HEK293 (cell line): Measurements from ENCODE around the gene PRKG2.
A peak's percentile ranks its signal among the peaks of the same experiment; 100 is the strongest.

Experiments
- CTCF ChIA-PET: fragments of 350-600 bp; formaldehyde crosslinking; extraction: SDS; loops from one replicate; lab custom pipeline; 2021; ENCODE audit warnings: antibody characterized with exemption; lab: Yijun Ruan, JAX
- POLR2A ChIA-PET: fragments of 300-600 bp; formaldehyde crosslinking; extraction: SDS; loops from one replicate; lab custom pipeline; 2020; ENCODE audit warnings: antibody characterized with exemption, inconsistent platforms; lab: Yijun Ruan, JAX
- H3K27ac ChIP-seq: fragments of 200-500 bp; sonication (Bioruptor generic); 2 replicates; pipeline ENCODE4 v1.5.1; 2014; ENCODE audit warnings: low read depth, low read length, control low read depth, inconsistent platforms; ENCODE audit errors: extremely low read depth
- H3K36me3 ChIP-seq, 2 experiments: fragments of 200-500 bp in 1 of 2; sonication (Bioruptor generic) in 1 of 2; 1 replicate in 1 of 2; 2 replicates in 1 of 2; pipeline ENCODE4 v1.5.1; 2014 to 2017; ENCODE audit warnings: inconsistent platforms in 2 of 2, low read length in 2 of 2; ENCODE audit not compliant: control insufficient read depth in 2 of 2, insufficient read depth in 1 of 2
- H3K4me1 ChIP-seq: fragments of 200-500 bp; sonication (Bioruptor generic); 2 replicates; pipeline ENCODE4 v1.5.1; 2014; ENCODE audit warnings: mild to moderate bottlenecking, low read length, inconsistent platforms; ENCODE audit not compliant: control insufficient read depth, insufficient read depth
- H3K4me3 ChIP-seq: 2 replicates; pipeline ENCODE4 v1.5.1; 2011; ENCODE audit warnings: low read depth, mild to moderate bottlenecking, control low read depth, low read length, moderate library complexity
- H3K9me3 ChIP-seq: fragments of 200-500 bp; sonication (Bioruptor generic); 2 replicates; pipeline ENCODE4 v1.5.1; 2014; ENCODE audit warnings: low read depth, low read length, inconsistent platforms; ENCODE audit not compliant: control insufficient read depth, insufficient read depth
- EGR2 ChIP-seq: fragments of 450-650 bp; formaldehyde crosslinking; IDR thresholded peaks from 2 replicates; pipeline ENCODE4 v1.5.1; 2016; ENCODE audit warnings: low read depth, missing biosample characterization, missing genetic modification characterization
- KLF10 ChIP-seq: fragments of 450-650 bp; IDR thresholded peaks from 2 replicates; pipeline ENCODE4 v1.5.1; 2018; ENCODE audit warnings: missing biosample characterization, mild to moderate bottlenecking, missing genetic modification characterization
- KLF7 ChIP-seq: fragments of 450-650 bp; formaldehyde crosslinking; IDR thresholded peaks from 2 replicates; pipeline ENCODE4 v1.5.1; 2016; ENCODE audit warnings: missing biosample characterization, missing genetic modification characterization, borderline replicate concordance
- MYNN ChIP-seq: fragments of 450-650 bp; formaldehyde crosslinking; IDR thresholded peaks from 2 replicates; pipeline ENCODE4 v1.5.1; 2016; ENCODE audit warnings: missing biosample characterization, missing genetic modification characterization, borderline replicate concordance
- PATZ1 ChIP-seq: fragments of 450-650 bp; formaldehyde crosslinking; IDR thresholded peaks from 2 replicates; pipeline ENCODE4 v1.5.1; 2016; ENCODE audit warnings: missing biosample characterization, missing genetic modification characterization
- SP3 ChIP-seq: fragments of 450-650 bp; formaldehyde crosslinking; IDR thresholded peaks from 2 replicates; pipeline ENCODE4 v1.5.1; 2016; ENCODE audit warnings: missing biosample characterization, missing genetic modification characterization
- ZBTB10 ChIP-seq: fragments of 450-650 bp; formaldehyde crosslinking; IDR thresholded peaks from 2 replicates; pipeline ENCODE4 v1.5.1; 2016; ENCODE audit warnings: missing biosample characterization, missing genetic modification characterization
- ZBTB6 ChIP-seq: fragments of 450-650 bp; formaldehyde crosslinking; IDR thresholded peaks from 2 replicates; pipeline ENCODE4 v1.5.1; 2017; ENCODE audit warnings: missing biosample characterization, missing genetic modification characterization
- ZNF132 ChIP-seq: fragments of 450-650 bp; formaldehyde crosslinking; IDR thresholded peaks from 2 replicates; pipeline ENCODE4 v1.5.1; 2017; ENCODE audit warnings: missing biosample characterization, missing genetic modification characterization, borderline replicate concordance
- ZNF148 ChIP-seq: fragments of 450-650 bp; formaldehyde crosslinking; IDR thresholded peaks from 2 replicates; pipeline ENCODE4 v1.5.0; 2017; ENCODE audit warnings: missing biosample characterization, missing genetic modification characterization, borderline replicate concordance
- ZNF23 ChIP-seq: fragments of 450-650 bp; formaldehyde crosslinking; IDR thresholded peaks from 2 replicates; pipeline ENCODE4 v1.5.1; 2016; ENCODE audit warnings: missing biosample characterization, missing genetic modification characterization, borderline replicate concordance
- ZNF248 ChIP-seq: fragments of 450-650 bp; formaldehyde crosslinking; IDR thresholded peaks from 2 replicates; pipeline ENCODE4 v1.5.1; 2017; ENCODE audit warnings: missing biosample characterization, missing genetic modification characterization
- ZNF335 ChIP-seq: fragments of 450-650 bp; formaldehyde crosslinking; conservative IDR thresholded peaks from 2 replicates; pipeline ENCODE4 v1.5.1; 2016; ENCODE audit warnings: missing biosample characterization, missing genetic modification characterization
- ZNF398 ChIP-seq: fragments of 450-650 bp; formaldehyde crosslinking; IDR thresholded peaks from 2 replicates; pipeline ENCODE4 v1.5.1; 2017; ENCODE audit warnings: missing biosample characterization, missing genetic modification characterization
- ZNF518A ChIP-seq: fragments of 450-650 bp; formaldehyde crosslinking; conservative IDR thresholded peaks from 2 replicates; pipeline ENCODE4 v1.5.1; 2016; ENCODE audit warnings: low read depth, missing biosample characterization, missing genetic modification characterization
- ZNF561 ChIP-seq: fragments of 450-650 bp; IDR thresholded peaks from 2 replicates; pipeline ENCODE4 v1.5.1; 2018; ENCODE audit warnings: missing biosample characterization, missing genetic modification characterization, borderline replicate concordance
- ZNF623 ChIP-seq: fragments of 450-650 bp; formaldehyde crosslinking; IDR thresholded peaks from 2 replicates; pipeline ENCODE4 v1.5.1; 2016; ENCODE audit warnings: missing biosample characterization, missing genetic modification characterization
- ZNF707 ChIP-seq: fragments of 450-650 bp; formaldehyde crosslinking; IDR thresholded peaks from 2 replicates; pipeline ENCODE4 v1.5.1; 2016; ENCODE audit warnings: missing biosample characterization, missing genetic modification characterization
- ZSCAN30 ChIP-seq: fragments of 450-650 bp; IDR thresholded peaks from 2 replicates; pipeline ENCODE4 v1.5.1; 2018; ENCODE audit warnings: missing biosample characterization, mild to moderate bottlenecking, missing genetic modification characterization, moderate library complexity

Gene PRKG2

GRCh38 chr4:81214881-81215868 lies at the start of gene PRKG2:
Gene PRKG2 (minus strand): TSS chr4:81215222. CDS start chr4:81205047, 10,175 bp downstream.
- Histone ChIP-seq H3K27ac (no peak within 1 kb of the TSS; the same call in 1 of the 2 replicates), H3K4me3 (peak within 1 kb of the TSS; percentile 23), H3K4me1 (no peaks in the 10 kb centered on the region), H3K36me3 (no peaks in the 10 kb centered on the region), H3K9me3 (no peaks in the 10 kb centered on the region)
- CTCF ChIA-PET, result interaction anchor here (0.5 to 0.8 kb wide), 3 partner anchors 17 to 1285 kb away, joined by 3 read pairs; no protein-coding TSS in a partner anchor
- POLR2A ChIA-PET, result no interaction called here
- no peak for TF ChIP-seq ZNF23 (tag by site-specific recombination)
- no peak for TF ChIP-seq ZNF518A (tag by site-specific recombination)
- TF ChIP-seq ZNF248 (tag by site-specific recombination), result no peak
- TF ChIP-seq ZNF148, result no peak
- TF ChIP-seq EGR2 (tag by site-specific recombination), result 0 out of 2 replicates have a peak, but pooled peaks have one; percentile 34
- peak; percentile 53; the same call in 1 of the 2 replicates for TF ChIP-seq ZNF398 (tag by site-specific recombination)
- TF ChIP-seq KLF7, result no peak
- no peak for TF ChIP-seq ZNF561 (tag by site-specific recombination)
- TF ChIP-seq PATZ1 (tag by site-specific recombination), result 0 out of 2 replicates have a peak, but pooled peaks have one; percentile 22
- no peak for TF ChIP-seq ZBTB10 (tag by site-specific recombination)
- 0 out of 2 replicates have a peak, but pooled peaks have one; percentile 12 for TF ChIP-seq SP3 (tag by site-specific recombination)
- TF ChIP-seq KLF10, result no peak
- no peak for TF ChIP-seq ZNF707
- TF ChIP-seq ZSCAN30 (tag by site-specific recombination), result no peak
- TF ChIP-seq ZNF623 (tag by site-specific recombination), result no peak
- no peak for TF ChIP-seq MYNN (tag by site-specific recombination)
- TF ChIP-seq ZNF132 (tag by site-specific recombination), result no peak
- peak; percentile 31; the same call in 1 of the 2 replicates for TF ChIP-seq ZBTB6 (tag by site-specific recombination)
- TF ChIP-seq ZNF335, result peak; percentile 83
